ENCODE results near the gene CHD5.

Gene CHD5

DNA sequence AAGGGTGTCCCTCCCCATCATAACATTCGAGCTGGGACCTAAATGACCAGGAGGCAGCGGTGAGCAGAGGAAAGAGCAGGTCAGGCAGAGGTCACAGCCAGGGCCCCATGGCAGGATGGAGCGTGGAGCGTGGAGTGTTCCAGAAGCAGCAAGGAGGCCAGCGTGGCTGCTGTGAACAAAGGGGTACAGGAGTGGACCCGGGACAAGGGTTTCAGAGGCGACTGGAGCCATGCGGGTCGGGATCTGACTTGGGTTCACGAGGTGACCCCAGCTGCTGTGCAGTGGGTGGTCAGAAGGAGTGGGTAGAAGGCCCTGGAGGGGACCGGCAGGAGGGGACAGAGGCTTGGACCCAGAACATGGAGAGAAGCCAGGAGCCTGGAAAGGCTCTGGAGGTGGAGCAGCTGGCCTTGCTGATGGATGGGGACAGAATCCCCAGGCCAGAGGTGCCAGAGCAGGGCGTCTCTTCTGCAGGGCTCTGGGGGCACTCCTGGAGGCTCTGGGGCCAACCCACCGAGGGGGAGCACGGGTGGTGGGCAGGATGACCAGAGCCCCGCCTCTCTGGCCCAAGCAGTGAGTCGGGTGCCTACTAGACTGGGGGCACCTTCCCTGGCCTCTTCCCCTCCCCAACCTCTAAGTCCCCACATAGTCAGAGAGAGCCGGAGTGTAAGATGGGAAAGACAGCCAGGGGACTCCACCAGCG lies 2.3 kb downstream of the CHD5 start:
- no peak for DNase-seq
- in situ Hi-C loops (cut with MboI; ENCODE audit: low pct_unique_long_range_greater_than_20kb, low sequenced_read_pairs): no loop called here

DNA sequence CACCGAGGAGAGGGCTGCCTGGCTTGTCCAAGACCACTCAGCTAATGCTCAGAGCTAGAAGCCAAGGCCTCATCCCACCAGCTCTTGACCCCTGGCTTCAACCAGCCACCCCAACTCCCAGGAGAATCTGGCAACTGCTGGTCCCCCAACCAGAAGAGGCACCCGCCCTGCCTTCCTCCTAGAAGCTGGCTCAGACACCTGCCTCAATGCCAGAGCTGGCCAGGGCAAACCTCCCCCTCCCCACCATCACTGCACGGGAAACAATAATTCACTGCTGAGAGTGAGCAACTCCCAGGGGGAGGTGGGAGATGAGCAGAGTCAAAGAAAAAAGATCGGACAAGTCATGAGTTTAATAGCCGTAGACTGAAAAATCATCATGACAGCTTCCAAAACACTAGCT lies 3.3 kb downstream of the CHD5 start:
- in situ Hi-C loops (cut with MboI; ENCODE audit: low pct_unique_long_range_greater_than_20kb, low sequenced_read_pairs): no loop called here
- DNase-seq: no peak

DNA sequence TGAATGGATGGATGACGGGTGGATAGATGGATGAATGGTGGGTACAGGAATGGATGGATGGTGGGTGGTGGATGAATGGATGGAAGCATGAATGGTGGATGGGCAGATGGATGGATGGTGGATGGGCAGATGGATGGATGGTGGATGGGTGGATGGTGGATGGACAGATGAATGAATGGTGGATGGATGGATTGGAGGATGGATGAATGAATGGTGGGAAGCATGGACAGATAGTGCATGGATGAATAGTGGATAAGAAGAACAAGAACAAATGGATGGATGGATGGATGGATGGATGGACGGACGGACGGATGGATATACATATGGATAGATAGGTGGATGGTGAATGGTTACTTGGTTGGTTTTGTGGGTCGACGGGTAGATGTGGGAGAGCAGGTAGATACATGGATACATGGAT lies 4.7 kb downstream of the CHD5 start:
- in situ Hi-C loops (cut with MboI; ENCODE audit: low pct_unique_long_range_greater_than_20kb, low sequenced_read_pairs): no loop called here

DNA sequence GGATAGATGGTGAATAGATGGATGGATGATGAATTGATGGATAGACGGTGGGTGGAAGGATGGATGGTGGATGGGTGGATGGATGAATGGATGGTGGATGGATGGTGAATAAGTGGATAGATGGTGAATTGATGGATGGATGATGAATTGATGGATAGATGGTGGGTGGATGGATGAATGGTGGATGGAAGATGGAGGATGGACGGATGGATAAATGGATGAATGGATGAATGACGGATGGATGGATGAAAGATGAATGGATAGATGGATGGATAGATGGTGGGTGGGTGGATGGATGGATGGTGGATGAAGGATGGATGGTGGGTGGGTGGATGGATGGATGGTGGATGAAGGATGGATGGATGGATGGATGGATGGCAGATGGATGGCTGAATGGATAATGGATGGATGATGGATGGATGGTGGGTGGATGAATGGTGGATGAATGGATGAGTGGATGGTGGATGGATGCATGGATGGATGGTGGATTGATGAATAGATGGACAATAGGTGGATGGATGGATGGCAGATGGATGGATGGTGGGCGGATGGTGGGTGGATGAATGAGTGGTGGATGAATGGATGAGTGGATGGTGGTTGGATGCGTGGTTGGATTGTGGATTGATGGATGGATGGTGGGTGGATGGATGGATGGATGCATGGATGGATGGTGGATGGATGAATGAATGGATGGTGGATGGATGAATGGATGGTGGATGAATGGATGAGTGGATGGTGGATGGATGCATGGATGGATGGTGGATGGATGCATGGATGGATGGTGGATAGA lies 5.3 kb downstream of the CHD5 start:
- in situ Hi-C loops (cut with MboI; ENCODE audit: low pct_unique_long_range_greater_than_20kb, low sequenced_read_pairs): no loop called here
- DNase-seq: no peak

More for the DNA sequence above, 4.7 kb downstream of the CHD5 start:
- DNase-seq: no peak

DNA sequence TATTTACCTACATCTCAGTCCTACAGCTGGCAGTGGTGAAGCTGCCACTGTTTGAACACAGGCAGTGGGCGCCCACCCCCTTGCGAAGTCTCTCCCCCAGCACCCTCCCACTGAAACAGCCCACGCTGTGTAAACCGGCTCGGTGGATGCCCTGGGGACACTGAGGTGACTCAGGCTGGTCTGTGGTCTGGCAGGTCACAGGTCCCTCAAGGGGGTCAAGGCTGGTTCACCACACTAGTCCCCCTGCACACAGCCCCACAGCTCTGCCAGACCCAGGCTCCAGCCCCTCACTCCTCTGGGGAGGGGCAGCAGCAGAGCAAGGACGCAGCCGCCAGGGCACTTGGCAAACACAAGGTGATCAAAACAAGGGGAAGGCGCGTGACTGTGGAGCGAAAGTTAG lies 7.6 kb downstream of the CHD5 start:
- no peak for DNase-seq
- in situ Hi-C loops (cut with MboI; ENCODE audit: low pct_unique_long_range_greater_than_20kb, low sequenced_read_pairs): no loop called here

DNA sequence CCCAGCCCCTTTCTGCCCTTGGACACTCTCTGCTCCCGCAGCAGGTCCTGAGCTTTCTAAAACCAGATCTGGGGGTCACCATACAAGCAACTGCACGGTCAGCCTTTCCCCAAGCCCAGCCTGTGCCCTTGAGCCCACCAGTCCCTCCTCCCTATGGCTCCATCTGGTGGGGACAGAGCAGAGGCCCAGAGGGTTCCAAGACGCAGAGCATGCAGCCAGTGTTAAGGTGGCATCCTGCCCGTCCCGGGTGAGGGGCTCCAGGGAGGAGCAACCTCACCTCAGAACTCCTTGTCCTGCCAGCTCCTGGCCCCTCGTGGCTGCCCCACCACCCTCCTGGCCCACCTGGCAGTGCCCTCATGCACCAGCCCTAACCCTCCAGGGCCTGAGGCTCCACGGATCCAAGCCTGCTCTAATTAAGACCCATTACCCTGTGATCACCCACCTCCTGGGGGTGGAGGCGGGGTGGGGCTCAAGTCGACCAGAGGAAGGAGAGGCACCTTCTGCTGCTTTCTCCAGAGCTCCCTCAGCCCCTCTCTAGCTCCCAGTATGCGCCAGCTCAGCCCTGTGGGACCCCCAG lies 8.5 kb downstream of the CHD5 start:
- in situ Hi-C loops (cut with MboI; ENCODE audit: low pct_unique_long_range_greater_than_20kb, low sequenced_read_pairs): no loop called here
- no peak for DNase-seq

DNA sequence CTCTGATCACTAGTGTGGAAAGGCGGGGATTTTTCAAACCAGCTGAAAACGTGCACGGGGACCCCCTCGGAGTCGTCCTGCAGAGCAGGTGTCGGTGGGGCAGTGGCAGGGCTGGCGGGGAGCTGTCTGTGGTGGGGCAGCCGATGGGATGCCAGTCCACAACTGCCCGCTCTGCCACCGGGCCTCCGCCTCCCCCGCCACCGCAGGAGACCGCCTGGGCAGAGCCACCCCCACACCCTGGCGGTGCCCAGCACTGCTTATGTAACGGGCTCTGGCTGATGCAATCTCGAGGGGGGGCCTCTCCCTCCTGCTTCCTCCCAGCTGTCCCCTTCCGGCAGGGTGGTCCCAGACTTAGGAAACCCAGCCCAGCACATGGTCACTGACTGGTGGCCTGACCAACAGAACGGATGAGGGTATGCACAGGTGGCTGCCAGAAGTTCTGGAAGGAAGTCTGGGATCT lies 9.3 kb downstream of the CHD5 start:
- no peak for DNase-seq
- in situ Hi-C loops (cut with MboI; ENCODE audit: low pct_unique_long_range_greater_than_20kb, low sequenced_read_pairs): no loop called here

DNA sequence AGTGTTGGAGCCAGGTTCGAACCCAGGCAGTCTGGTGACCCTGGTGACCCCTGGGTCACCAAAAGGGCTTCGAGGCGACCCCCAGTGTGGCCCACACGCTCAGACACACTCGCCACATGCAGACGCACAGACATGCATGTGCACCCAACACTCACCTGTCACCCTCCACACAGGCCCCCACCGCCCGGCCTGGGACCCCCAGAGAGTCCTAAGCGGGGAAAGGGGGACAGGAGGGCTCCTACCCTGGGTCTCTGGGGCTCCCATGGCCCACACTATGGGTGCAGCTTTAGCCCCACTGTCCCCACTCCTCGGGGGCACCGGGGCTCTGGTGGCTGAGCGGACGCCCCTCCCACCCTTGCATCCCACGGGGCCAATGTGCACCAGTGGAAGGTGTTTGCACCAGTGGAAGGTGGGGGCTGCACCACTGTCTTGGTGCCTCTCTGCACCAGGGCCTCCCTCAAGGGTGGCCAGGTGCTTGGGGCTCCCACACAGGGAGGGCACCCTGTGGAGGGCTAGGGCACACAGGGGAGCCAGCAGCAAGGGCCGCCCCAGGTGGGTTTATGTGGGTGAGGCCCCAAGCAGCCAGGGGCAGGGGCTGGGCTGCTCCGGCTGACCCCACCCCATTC lies 9.9 kb downstream of the CHD5 start:
- in situ Hi-C loops (cut with MboI; ENCODE audit: low pct_unique_long_range_greater_than_20kb, low sequenced_read_pairs): no loop called here
- no peak for DNase-seq

DNA sequence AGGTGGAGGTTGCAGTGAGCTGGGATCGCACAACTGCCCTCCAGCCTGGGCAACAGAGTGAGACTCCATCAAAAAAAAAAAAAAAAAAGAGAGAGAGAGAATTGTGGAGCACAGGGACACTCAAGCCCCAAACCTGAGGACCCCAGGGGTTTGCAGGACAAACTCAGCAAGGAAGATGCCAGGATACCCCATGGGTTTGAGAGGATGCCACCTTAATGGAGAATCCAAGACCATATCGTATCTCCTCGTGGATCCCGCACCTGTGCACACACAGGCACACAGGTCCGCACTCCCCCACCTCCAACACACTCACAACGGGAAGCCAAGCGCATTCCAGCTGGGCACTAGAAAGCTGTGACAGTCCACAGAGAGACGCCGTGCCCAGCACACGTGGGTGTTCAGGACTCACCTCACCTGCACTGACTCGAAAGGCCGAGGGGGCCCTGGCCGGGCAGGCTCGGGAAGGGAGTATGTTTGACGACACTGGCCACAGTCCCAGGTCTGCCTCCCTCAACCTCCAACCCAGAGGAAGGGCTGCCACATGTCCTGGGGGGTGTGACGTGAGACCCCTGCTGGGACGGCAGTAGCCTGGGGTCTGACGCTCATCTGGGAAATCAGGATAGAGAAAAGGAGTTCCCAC lies 11.1 kb downstream of the CHD5 start:
- in situ Hi-C loops (cut with MboI; ENCODE audit: low pct_unique_long_range_greater_than_20kb, low sequenced_read_pairs): no loop called here
- DNase-seq: no peak

DNA sequence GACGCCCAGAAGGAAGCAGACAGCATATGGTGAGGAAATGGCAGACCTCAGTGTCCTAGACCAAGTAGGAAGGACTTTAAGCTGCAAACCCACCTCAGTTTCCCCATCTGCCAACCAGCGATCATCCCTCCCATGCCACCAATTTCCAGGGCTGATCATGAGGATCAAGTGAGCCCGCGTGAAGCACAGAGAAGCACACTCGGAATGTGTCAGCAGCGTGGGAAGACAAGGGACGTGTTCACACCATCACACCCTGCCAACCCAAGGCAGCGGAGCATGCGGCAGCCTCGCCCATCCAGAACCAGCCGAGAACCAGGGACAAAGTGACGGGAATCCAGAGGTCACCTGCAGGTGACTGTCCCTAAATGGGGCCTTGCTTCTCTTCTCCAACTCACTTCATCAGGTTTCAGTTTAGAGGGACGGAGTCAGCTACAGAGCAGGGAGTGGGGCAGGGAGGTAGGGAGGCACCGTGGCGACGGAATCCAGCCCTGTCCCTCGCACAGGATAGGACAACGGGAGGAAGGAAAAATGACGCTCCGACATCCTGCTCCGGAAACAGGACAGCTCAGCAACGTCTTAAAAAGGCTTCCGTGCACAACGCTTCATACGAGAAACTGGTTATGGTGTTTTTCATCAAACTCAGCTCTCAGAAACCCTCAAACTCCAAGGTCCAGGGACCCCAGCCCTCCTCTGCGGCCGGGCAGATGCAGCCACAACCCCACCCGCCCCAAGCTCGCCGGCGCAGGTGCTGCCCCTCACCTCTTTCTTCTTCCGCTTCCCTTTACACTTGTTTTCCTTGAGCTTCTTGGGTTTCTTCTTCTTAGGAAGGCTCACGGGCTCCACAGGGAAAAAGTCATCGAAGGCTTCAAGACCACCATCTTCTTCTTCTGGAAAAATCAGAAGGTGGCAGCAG lies 12.5 kb downstream of the CHD5 start:
- in situ Hi-C loops (cut with MboI; ENCODE audit: low pct_unique_long_range_greater_than_20kb, low sequenced_read_pairs): no loop called here
- DNase-seq: no peak

DNA sequence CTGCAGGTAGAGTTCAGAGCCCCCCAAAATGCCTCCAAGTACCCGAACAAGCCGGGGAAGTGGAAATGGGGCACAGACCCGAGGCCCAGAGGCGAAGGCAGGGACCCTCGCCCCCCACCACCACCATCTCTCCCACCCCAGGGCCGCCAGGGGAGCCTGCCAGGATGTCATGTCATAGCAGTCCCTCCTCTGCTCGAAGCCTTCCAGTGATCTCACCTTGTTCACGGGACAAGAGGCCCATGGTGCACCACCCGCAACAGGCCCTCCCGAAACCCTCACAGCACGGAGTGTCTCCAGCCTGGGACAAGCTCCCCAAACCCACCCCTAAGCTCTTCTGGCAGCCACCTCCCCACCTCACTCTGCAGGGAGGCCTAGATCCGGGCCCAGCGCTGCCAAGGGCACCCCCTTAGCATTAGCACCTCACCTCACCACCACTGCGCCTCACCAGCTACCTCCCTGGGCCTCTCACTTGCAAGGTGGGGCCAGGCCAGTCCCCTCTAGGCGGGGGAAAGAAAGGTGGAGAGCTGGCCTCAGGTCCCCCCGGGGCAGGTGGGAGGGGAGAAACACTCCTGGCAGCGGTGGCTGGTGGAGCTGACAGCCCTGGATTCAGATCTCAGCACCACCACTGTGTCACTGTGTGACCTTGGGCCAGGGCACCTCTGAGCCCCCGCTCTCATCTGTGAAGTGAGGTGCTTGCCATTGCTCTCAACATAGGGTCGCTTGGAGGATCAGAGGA lies 13.3 kb downstream of the CHD5 start:
- DNase-seq: no peak
- in situ Hi-C loops (cut with MboI; ENCODE audit: low pct_unique_long_range_greater_than_20kb, low sequenced_read_pairs): no loop called here

DNA sequence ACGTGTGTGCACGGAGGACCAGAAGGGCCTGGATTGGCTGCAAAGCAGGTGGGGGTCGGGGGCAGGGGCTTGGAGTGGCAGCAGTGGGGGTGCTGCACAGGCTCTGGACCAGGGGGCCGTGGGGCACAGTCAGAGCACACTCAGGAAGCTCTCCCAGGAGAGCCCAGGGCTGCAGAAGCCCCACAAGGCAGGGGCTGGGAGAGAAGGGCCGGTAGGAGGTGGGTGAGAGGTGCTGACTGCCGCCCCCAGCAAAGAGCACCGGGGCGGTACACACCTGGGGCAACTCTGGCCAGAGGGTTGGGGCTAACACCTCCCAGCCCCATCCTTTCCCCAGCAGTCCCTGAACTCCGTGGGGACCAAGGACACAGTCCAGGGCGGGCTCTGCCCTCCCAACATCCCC lies 13.9 kb downstream of the CHD5 start:
- in situ Hi-C loops (cut with MboI; ENCODE audit: low pct_unique_long_range_greater_than_20kb, low sequenced_read_pairs): no loop called here

DNA sequence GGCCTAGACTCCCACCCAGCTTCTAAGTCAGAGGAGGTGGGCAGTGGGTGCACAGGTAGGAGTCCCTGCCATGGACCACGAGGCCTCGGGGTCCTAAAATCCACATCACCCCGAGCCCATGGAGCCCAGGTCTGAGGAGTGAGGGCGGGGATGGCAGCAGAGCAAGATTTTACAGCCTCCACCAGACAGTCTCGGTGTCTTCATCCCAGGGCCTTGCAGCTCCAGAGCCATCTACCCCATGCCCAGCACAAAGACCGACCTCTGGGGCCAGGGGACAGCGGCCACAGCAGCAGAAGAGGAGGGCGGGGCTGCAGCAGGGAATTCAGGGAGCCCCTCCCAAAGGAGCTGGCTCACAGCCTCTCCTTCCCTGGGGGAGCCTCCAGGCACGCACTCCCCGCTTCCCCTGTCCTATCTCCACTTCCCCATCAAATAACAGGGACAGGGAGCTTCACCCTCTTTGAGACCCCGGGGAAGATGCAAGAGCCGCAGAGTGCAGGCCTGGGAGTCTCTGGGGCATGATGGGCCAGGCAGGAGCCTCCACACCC lies 14.6 kb downstream of the CHD5 start:
- DNase-seq: no peak
- in situ Hi-C loops (cut with MboI; ENCODE audit: low pct_unique_long_range_greater_than_20kb, low sequenced_read_pairs): no loop called here

More for the DNA sequence above, 13.9 kb downstream of the CHD5 start:
- DNase-seq: no peak

DNA sequence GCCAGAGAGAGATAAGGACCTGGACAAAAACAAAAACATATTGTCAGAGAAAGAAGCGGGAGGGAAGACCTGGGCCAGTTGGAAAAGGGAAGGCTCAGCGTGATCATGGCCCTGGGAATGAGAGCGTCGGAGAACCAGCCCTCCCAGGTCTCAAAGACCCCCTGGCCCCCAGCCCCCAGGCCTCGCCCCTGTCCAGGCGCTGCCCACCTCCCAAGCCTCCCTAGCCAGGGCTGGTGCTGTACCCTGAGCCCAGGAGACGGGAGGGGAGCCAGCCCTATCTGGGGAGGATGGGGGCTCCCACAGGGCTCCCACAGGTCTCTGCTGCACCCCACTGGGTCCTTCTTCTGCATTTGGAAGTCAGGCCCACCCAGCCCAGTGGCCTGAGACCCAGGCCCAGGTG lies 15.1 kb downstream of the CHD5 start:
- no peak for DNase-seq
- in situ Hi-C loops (cut with MboI; ENCODE audit: low pct_unique_long_range_greater_than_20kb, low sequenced_read_pairs): no loop called here

DNA sequence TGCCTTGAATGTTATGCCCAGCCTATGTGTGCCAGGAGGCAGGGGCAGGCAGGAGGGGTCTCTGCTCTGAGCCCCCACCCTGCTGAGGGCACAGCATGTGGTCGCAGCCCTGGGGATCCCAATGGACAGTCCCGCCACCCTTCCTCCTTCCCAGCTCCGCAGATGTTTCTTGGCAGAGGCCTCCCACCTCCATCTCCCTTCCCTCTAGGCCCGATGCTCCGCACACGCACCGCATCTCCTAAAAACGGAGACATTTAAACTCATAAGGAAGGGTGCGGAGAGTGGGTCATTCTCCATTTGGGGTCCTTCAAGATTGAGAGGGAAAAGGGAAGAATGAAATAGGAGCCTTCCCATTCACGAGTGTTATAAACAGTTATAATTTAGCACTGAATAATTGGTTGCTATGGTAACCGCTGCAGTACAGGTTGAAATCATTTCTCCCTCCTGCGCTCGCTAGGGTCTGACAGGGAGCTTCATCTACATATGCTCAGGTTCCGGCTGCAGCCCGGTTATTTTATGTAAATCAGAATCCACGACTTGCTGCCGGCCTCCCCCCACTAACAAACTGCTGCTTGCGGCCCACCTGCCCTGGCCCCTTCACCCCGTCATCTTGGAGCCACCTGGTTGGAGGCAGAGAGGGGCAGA lies 16.0 kb downstream of the CHD5 start:
- in situ Hi-C loops (cut with MboI; ENCODE audit: low pct_unique_long_range_greater_than_20kb, low sequenced_read_pairs): no loop called here
- DNase-seq: no peak

DNA sequence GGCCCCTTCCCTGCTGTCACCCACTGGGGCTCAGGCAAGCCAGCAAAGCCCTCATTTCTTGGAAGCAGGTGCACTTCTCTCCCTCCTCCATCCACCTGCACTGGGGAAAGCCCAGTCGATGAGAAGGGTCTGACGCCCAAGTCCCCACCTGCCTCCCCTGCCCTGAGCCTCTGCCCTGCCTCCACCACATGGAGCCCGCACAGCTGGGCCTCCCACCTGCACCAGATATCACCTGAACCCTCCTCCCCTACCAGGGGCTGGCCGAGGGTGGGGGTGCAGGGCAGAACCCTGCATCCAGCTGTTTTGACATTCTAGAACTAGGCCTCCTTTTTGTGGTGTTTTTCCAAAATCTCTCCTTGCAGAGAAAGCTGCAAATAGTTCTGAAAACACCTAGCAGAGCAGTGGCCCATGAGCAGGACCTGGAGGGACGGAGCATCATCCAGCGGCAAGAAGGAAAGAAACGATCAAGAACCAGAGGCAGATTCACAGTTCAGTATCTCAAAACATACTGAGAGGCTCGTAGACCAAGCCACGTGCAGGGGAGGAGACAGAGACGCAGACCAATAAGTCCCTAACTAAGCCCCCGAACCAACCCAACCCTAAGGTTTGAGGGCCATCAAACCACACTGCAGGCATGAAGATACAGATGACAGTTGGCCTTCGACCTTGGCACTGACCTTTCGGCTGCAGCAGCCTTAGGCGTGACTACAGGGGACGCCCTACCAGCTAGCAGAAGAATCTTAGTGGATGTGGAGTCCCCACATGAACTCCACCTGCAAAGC lies 16.7 kb downstream of the CHD5 start:
- DNase-seq: no peak
- in situ Hi-C loops (cut with MboI; ENCODE audit: low pct_unique_long_range_greater_than_20kb, low sequenced_read_pairs): no loop called here

Data from KBM-7 (cell line).